BLaER1 (cell line): Measurements from ENCODE around the gene SRCIN1.
A peak's percentile ranks its signal among the peaks of the same experiment; 100 is the strongest.

ENCODE experiments used
- H3K27ac ChIP-seq: shearing (Covaris generic); formaldehyde crosslinking; 2 replicates; pipeline ENCODE4 v1.8.1; 2022
- H3K27me3 ChIP-seq: shearing (Covaris generic); formaldehyde crosslinking; 2 replicates; pipeline ENCODE4 v1.8.1; 2022
- H3K36me3 ChIP-seq: shearing (Covaris generic); formaldehyde crosslinking; 2 replicates; pipeline ENCODE4 v1.8.1; 2022
- H3K4me1 ChIP-seq: shearing (Covaris generic); formaldehyde crosslinking; 2 replicates; pipeline ENCODE4 v1.8.1; 2022
- H3K4me2 ChIP-seq: shearing (Covaris generic); formaldehyde crosslinking; 2 replicates; pipeline ENCODE4 v1.8.1; 2022
- H3K4me3 ChIP-seq: shearing (Covaris generic); formaldehyde crosslinking; 2 replicates; pipeline ENCODE4 v1.8.1; 2022
- H3K9ac ChIP-seq: shearing (Covaris generic); formaldehyde crosslinking; 2 replicates; pipeline ENCODE4 v1.8.1; 2022
- H3K9me3 ChIP-seq: shearing (Covaris generic); formaldehyde crosslinking; 2 replicates; pipeline ENCODE4 v1.8.1; 2022
- H4K20me1 ChIP-seq: shearing (Covaris generic); formaldehyde crosslinking; 2 replicates; pipeline ENCODE4 v1.8.1; 2022
- Cebpa-rat ChIP-seq: shearing (Covaris generic); IDR thresholded peaks from 2 replicates; pipeline ENCODE4 v1.8.1; 2022

Gene SRCIN1

DNA sequence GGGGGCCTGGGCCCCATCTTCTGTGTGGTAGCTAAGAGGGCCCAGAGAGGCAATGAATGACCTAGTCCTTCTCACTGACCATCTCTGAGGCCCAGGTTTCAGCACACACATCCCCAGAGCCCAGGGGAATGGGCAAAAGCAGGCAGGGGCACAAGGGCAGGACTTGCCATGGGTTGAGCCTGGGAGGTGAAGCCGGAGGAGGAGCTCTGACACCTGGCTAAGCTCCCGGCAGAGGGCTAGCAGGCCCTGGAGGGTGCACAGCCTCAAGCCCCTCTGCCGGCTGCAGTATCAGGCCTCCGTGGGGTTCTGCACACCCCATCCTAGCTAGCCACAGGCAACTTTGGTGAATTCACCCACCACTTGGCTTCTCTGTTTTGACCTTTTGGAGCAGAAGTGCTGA, 5.3 kb downstream of the SRCIN1 start:
- H3K9me3 ChIP-seq = no peaks in the 10 kb centered on the region
- peak overlapping the region; percentile 78 for H3K4me2 ChIP-seq
- H3K27ac ChIP-seq = no peak overlapping the region
- H3K27me3 ChIP-seq = peaks cover 26% of the 10 kb centered on the region
- peaks cover 51% of the 10 kb centered on the region for H3K4me1 ChIP-seq
- H3K9ac ChIP-seq = no peak overlapping the region
- H3K4me3 ChIP-seq = no peak overlapping the region
- no peak for TF ChIP-seq Cebpa-rat
- H3K36me3 ChIP-seq = no peaks in the 10 kb centered on the region
- peaks cover 22% of the 10 kb centered on the region for H4K20me1 ChIP-seq

DNA sequence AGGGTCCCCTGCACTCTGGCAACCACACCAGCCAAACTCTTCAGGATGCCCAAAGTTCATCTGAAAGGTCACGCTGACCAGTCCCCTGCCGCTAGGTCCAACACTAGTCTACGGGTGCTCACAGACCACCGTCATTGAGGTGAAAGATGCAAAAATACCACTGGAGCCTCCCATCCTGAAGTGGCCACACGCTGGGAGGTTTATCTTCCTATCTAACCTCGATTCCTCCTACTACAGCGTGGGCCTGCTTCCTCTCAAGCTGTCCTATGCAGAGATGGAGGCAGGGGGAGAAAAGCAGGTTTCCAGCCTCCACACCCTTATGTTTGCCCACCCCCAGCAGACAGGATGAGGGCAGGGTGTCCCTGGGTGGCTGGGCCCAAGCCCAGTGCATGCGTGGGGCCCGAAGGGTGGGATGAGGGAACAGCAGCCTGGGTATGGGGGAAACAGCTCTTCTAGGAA, 6.3 kb downstream of the SRCIN1 start:
- H3K36me3 ChIP-seq = no peaks in the 10 kb centered on the region
- TF ChIP-seq Cebpa-rat = no peak
- H3K4me1 ChIP-seq = peaks cover 51% of the 10 kb centered on the region
- H3K4me2 ChIP-seq = no peak overlapping the region
- no peaks in the 10 kb centered on the region for H3K9me3 ChIP-seq
- H3K4me3 ChIP-seq = no peak overlapping the region
- H4K20me1 ChIP-seq = peaks cover 21% of the 10 kb centered on the region
- H3K27ac ChIP-seq = no peak overlapping the region
- peaks cover 18% of the 10 kb centered on the region for H3K27me3 ChIP-seq
- no peak overlapping the region for H3K9ac ChIP-seq

DNA sequence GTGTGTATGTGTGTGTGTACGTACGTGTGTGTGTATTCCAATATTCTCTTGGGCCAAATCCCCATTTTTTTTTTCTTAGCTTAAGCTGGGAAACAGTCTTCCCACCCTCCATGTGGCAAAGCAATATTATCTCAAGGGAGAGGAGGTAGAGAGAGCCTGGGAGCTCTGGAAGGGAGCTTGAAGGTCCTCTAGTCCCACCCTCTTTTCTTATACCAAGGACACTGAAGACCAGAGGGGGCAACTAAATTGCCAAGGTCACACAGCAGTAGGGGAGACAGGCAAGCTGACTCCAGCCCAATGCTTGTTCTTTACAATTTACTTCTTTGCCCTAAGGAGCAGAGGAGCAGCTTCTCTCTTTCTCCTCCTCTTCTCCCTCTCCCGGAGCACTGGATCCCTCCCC, 6.8 kb downstream of the SRCIN1 start:
- peaks cover 17% of the 10 kb centered on the region for H4K20me1 ChIP-seq
- H3K4me3 ChIP-seq = no peak overlapping the region
- no peaks in the 10 kb centered on the region for H3K36me3 ChIP-seq
- no peak overlapping the region for H3K27ac ChIP-seq
- H3K4me2 ChIP-seq = no peak overlapping the region
- H3K27me3 ChIP-seq = peaks cover 13% of the 10 kb centered on the region
- TF ChIP-seq Cebpa-rat = no peak
- no peak overlapping the region for H3K9ac ChIP-seq
- peaks cover 51% of the 10 kb centered on the region for H3K4me1 ChIP-seq
- no peaks in the 10 kb centered on the region for H3K9me3 ChIP-seq

DNA sequence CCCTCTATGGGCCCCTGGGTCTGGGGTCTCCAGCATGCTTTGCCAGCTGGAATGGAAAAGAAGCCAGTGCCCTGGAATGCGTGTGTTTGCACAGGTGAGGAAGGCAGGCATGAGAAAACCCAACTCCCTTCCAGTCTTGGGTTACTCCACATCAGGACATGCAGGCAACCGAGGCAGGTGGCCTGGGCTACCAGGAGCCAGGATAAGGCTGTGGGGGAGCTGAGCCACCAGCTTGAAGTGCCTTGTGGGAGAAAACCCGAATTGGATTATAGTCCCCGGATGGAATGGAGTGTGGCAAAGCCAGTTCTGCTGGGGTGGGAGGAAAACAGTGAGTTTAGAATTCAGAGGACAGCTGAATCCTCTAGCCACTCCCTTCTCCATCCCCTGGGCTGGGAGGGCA, 7.2 kb downstream of the SRCIN1 start:
- H3K4me1 ChIP-seq = peaks cover 50% of the 10 kb centered on the region
- no peak overlapping the region for H3K4me3 ChIP-seq
- no peak for TF ChIP-seq Cebpa-rat
- no peak overlapping the region; the same call in 1 of the 2 replicates for H3K4me2 ChIP-seq
- H4K20me1 ChIP-seq = peaks cover 13% of the 10 kb centered on the region
- H3K9ac ChIP-seq = no peak overlapping the region
- H3K27ac ChIP-seq = no peak overlapping the region
- H3K9me3 ChIP-seq = no peaks in the 10 kb centered on the region
- no peaks in the 10 kb centered on the region for H3K36me3 ChIP-seq
- peaks cover 9% of the 10 kb centered on the region; the same call in 1 of the 2 replicates for H3K27me3 ChIP-seq

DNA sequence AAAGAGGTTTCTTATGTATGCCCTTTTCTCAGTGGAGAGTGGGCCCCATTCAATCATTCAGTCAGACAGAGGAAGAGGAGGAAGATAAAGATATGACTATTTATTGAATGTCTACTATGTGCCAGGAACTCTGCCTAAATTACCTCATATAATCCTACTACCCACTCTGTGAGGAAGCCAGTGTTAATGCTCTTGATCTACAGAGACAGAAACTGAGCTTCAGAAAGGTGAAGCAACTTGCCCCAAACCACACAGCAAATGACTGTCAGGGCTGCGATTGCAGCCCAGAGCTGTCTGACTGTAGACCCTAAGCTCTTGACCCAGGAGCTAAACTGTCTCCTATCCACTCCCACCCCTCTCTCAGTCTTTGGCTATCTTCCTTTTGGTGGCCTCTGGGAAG, 8.4 kb downstream of the SRCIN1 start:
- Histone ChIP-seq H3K4me2 (no peak overlapping the region), H3K36me3 (no peaks in the 10 kb centered on the region), H4K20me1 (peaks cover 10% of the 10 kb centered on the region), H3K9me3 (no peaks in the 10 kb centered on the region), H3K9ac (no peak overlapping the region), H3K4me3 (no peak overlapping the region), H3K4me1 (peaks cover 49% of the 10 kb centered on the region), H3K27me3 (0 out of 2 replicates have a peak, but pooled peaks cover 4% of the 10 kb centered on the region), H3K27ac (no peak overlapping the region)
- TF ChIP-seq Cebpa-rat = no peak

DNA sequence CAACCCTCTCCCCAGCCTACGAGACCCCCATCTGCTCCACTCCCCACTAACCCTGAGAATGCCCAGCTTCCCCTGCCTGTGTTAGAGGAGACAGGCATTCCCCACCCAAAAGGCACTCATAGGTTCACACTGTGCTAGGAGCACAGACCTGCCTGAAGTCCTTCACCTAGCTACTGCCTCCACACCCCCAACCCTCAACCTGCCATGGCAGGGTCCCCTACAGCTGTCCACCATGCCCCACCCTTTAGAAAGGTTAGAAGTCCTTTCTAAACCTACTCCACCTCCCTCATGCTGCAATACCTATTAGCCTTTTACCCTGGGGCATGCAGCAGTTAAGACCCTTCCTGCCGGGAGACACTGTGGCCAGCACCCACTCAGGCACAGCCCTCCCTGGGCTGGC, 9.1 kb downstream of the SRCIN1 start:
- no peak for TF ChIP-seq Cebpa-rat
- Histone ChIP-seq H3K9me3 (no peaks in the 10 kb centered on the region), H3K4me2 (no peak overlapping the region), H4K20me1 (peaks cover 14% of the 10 kb centered on the region; the same call in 1 of the 2 replicates), H3K4me1 (peaks cover 49% of the 10 kb centered on the region), H3K9ac (no peak overlapping the region), H3K36me3 (no peaks in the 10 kb centered on the region), H3K27me3 (0 out of 2 replicates have a peak, but pooled peaks cover 4% of the 10 kb centered on the region), H3K27ac (no peak overlapping the region), H3K4me3 (no peak overlapping the region)

DNA sequence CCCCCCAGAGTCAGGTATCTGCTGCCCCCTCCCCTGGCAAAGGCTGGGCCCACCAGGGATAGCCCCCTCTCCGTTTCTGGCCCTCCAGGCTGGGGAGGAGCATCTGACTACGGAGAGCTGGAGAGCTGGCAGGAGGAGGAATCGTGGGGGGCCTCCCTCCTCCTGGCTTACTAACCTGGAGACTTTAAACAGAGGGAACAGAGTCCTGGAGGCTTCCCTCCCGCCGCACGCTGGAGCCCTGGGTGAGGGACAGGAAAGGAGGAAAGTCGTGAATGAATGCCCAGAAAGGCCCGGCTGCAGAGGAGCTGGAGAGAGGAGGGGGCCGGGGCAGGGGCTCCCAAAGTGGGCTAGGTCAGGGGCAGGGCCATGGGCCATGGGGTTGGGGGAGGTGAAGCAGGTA, 9.9 kb downstream of the SRCIN1 start:
- Histone ChIP-seq H3K9ac (no peak overlapping the region), H3K4me3 (no peak overlapping the region), H3K4me1 (peaks cover 49% of the 10 kb centered on the region), H3K27ac (no peak overlapping the region), H3K27me3 (0 out of 2 replicates have a peak, but pooled peaks cover 4% of the 10 kb centered on the region), H3K36me3 (no peaks in the 10 kb centered on the region), H4K20me1 (peaks cover 17% of the 10 kb centered on the region; the same call in 1 of the 2 replicates), H3K4me2 (no peak overlapping the region), H3K9me3 (no peaks in the 10 kb centered on the region)
- TF ChIP-seq Cebpa-rat = no peak

DNA sequence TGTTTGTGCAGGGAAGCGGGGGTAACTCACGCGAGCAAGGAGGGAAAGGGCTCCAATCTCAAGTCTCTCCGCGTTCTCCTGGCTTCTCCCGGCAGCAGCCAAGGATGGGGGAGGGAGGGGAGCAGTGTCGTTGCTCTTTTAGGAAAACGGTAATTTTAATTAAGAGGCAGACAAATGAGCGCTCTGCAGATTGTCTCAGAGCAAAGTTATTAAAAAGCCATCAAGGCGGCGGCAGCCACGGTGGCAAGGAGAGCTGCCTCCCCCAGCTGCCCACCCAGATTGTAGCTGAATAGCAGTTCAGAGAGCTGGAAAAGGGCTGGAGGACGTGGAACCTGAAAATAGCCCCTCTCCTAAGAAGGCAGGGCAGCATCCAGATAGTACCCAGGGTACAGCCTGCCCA, 11.6 kb downstream of the SRCIN1 start:
- Histone ChIP-seq H3K4me3 (no peak overlapping the region), H4K20me1 (peaks cover 22% of the 10 kb centered on the region), H3K9ac (no peak overlapping the region), H3K4me1 (peaks cover 51% of the 10 kb centered on the region), H3K27ac (no peak overlapping the region), H3K9me3 (no peaks in the 10 kb centered on the region), H3K36me3 (no peaks in the 10 kb centered on the region), H3K4me2 (no peak overlapping the region), H3K27me3 (0 out of 2 replicates have a peak, but pooled peaks cover 4% of the 10 kb centered on the region)
- TF ChIP-seq Cebpa-rat = no peak

DNA sequence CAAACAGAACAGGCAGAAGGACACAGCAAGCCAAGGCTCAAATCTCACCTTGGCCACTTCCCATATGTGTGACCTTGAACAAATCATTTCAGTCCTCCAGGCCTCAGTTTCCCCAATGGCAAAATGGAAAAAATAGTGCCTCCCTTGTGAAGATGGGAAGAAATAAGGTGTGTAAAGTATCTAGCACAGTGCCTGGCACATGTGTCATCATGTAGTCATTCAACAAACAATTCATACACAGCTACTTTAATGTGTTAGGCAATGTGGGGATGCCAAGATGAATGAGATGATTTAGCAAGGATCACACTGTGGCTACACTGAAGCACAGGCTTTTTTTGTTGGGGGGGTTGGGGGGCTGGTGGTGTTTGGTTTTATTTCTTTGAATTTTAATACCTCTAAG, 13.3 kb downstream of the SRCIN1 start:
- Histone ChIP-seq H4K20me1 (peaks cover 38% of the 10 kb centered on the region), H3K36me3 (no peaks in the 10 kb centered on the region), H3K4me3 (0 out of 2 replicates have a peak overlapping the region, but pooled peaks have one; percentile 28), H3K27ac (no peak overlapping the region; the same call in 1 of the 2 replicates), H3K4me2 (peak overlapping the region; percentile 90), H3K27me3 (0 out of 2 replicates have a peak, but pooled peaks cover 4% of the 10 kb centered on the region), H3K4me1 (peaks cover 58% of the 10 kb centered on the region), H3K9ac (no peak overlapping the region), H3K9me3 (no peaks in the 10 kb centered on the region)
- TF ChIP-seq Cebpa-rat = no peak

DNA sequence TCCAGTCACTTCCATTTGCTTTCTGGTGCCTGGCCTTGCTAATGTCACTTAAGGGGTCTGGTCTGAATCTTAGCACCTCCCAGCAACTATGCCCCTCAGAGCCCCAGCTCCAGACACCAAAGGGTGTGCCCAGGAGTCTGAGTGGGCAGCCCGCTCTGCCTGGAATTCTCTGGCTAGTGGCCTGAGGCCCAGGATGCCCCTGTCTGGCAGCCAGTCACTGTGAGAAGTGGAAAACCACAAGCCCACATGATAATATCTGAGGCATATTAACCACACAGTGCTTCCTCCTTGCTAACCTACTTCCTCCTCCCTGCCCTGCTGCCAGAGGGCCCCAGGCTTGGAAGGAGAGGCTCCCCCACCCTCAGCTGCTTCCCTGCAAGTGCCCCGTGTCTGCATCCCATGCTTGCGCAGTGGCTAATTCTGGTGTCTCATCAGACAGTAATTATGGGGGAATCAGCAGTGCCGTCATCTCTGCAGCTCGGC, 14.0 kb downstream of the SRCIN1 start:
- Histone ChIP-seq H3K9ac (peak overlapping the region; percentile 26; the same call in 1 of the 2 replicates), H3K4me1 (peaks cover 65% of the 10 kb centered on the region), H3K4me3 (0 out of 2 replicates have a peak overlapping the region, but pooled peaks have one; percentile 28), H3K9me3 (no peaks in the 10 kb centered on the region), H3K4me2 (peak overlapping the region; percentile 90), H4K20me1 (peaks cover 45% of the 10 kb centered on the region), H3K27me3 (0 out of 2 replicates have a peak, but pooled peaks cover 4% of the 10 kb centered on the region), H3K27ac (peak overlapping the region; percentile 77), H3K36me3 (no peaks in the 10 kb centered on the region)
- no peak for TF ChIP-seq Cebpa-rat
